ENCODE data around the gene ARHGEF16. TPM values are rescaled to one million over a fixed set of nuclear protein-coding genes. Genes with fewer than 3 reads are reported as not detected.

ARHGEF16 gene
- total and polyA plus RNA-seq, 5 donors = 0.28 to 2.5 (median 1.6) TPM

DNA sequence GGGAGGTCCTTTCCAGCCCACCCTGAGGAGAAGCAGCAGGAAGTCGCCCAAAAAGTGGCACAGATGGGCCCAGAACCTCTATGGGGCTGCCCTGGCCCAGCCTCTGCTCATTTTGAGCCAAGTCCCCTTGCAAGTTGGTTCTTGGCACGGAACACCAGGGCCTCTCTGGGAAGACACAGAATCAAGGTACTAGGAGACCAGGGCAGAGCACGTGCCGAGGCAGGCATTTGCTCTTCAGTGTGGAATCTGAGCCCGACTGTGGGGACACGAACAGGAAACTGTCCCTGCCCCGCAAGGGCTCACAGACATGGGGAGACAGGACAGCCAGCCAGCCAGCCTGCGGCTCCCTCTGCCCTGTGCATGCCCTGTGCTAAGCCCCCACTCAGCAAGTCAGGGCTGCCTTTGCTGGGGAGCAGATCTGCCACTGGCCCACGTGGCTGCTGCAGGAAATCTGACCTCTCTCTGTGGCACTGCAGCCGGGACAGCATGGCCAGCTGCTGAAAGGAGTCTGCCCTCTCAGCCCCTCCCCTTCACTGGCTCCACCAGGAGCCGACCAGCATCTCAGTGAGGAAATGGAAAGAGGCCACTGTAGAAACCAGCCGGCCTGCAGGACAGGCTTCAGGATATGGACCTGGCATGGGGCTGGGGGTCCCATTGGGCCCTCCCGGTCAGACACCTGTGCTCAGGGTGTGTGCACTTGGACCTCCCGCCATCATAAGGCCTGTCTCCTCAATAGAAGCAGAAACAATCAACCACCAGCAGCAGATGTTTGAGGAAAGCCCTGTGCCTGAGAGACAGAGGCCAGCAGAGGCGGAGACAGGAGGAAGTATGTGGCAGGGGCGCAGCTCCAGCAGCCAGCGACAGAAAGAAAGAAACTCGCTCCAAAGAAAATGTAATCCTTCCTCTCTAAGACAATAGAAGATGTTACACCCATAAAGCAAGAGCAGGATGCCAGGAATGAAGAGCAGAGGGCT is 3.7 kb downstream of the ARHGEF16 start:
- DNase-seq = peak; percentile 11 to 63 (median 51)
- H3K4me3 ChIP-seq (ENCODE audit: low read length) = no peak overlapping the region
- no peaks in the 10 kb centered on the region for H3K27me3 ChIP-seq (ENCODE audit: control insufficient read depth, insufficient read depth)
- H3K9me3 ChIP-seq (ENCODE audit: control insufficient read depth, low read length) = no peaks in the 10 kb centered on the region
- 43% methylated on average over 18 of the region's 18 CpGs for WGBS
- H3K4me1 ChIP-seq (ENCODE audit: control insufficient read depth, insufficient read depth, low read length) = peaks cover 5% of the 10 kb centered on the region
- H3K27ac ChIP-seq (ENCODE audit: low read length) = no peak overlapping the region
- intact Hi-C loops (cut with DNase I) = loop anchor here in 1 of 4 donors (10.0 kb wide), 1 partner anchor 257 kb away; no protein-coding TSS in a partner anchor
- ATAC-seq = no peak

DNA sequence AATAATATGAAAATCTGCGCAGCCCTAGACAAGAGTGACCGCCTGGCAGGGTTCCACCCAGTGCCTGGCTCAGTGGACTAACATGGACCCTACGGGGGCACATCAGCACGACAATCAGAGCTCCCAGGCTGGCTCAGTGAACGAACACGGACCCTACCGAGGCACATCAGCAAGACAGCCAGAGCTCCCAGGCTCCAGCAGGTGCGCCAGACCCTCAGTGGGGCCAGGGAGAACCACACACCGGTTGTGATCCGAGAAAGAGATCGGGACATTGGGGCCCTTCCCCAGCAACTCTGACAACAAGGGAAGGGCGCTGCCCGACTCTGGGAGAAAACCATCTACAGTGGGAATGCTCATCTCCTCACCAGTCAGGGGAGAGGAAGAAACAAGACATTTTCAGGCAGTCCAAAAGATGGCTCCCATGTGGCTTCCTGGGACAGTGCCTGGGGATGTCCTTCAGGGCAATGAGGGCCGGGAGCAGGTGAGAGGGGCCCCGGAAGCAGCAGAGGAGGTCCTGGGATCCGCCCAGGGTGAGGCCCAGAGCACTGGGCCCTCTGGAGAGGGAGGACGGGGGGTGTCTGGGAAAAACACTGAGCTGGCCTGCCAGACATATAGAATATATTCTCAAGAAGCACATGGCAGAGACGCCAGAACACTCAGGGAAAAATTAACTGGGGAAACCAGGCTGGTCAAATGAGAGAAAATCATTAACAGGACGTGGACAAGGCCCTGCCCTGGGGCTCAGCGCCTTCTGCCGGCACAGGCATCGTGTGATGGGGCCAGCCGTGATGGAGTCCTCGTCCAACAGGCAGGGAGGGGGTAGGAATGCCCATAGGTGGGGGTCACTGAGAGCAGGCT is 4.8 kb downstream of the ARHGEF16 start:
- H3K4me3 ChIP-seq (ENCODE audit: low read length) = no peak overlapping the region
- H3K9me3 ChIP-seq (ENCODE audit: control insufficient read depth, low read length) = no peaks in the 10 kb centered on the region
- H3K4me1 ChIP-seq (ENCODE audit: control insufficient read depth, insufficient read depth, low read length) = peaks cover 5% of the 10 kb centered on the region
- WGBS = 92% methylated on average over 24 of the region's 24 CpGs
- ATAC-seq = no peak
- no peaks in the 10 kb centered on the region for H3K27me3 ChIP-seq (ENCODE audit: control insufficient read depth, insufficient read depth)
- H3K27ac ChIP-seq (ENCODE audit: low read length) = no peak overlapping the region
- peak; percentile 4 to 47 (median 24) for DNase-seq
- intact Hi-C loops (cut with DNase I) = loop anchor here in 1 of 4 donors (10.0 kb wide), 1 partner anchor 256 kb away; no protein-coding TSS in a partner anchor

GRCh38 chr1:3459940-3460671 is 5.6 kb downstream of the ARHGEF16 start:
- intact Hi-C loops (cut with DNase I) = loop anchor here in 1 of 4 donors (10.0 kb wide), 1 partner anchor 255 kb away; no protein-coding TSS in a partner anchor
- DNase-seq (peak; percentile 12 to 59 (median 45)), ATAC-seq (peak in 1 of 2 donors; percentile 15)
- peaks cover 5% of the 10 kb centered on the region for H3K4me1 ChIP-seq (ENCODE audit: control insufficient read depth, insufficient read depth, low read length)
- 74% methylated on average over 23 of the region's 23 CpGs for WGBS
- H3K4me3 ChIP-seq (ENCODE audit: low read length) = no peak overlapping the region
- H3K27me3 ChIP-seq (ENCODE audit: control insufficient read depth, insufficient read depth) = no peaks in the 10 kb centered on the region
- H3K9me3 ChIP-seq (ENCODE audit: control insufficient read depth, low read length) = no peaks in the 10 kb centered on the region
- H3K27ac ChIP-seq (ENCODE audit: low read length) = no peak overlapping the region

DNA sequence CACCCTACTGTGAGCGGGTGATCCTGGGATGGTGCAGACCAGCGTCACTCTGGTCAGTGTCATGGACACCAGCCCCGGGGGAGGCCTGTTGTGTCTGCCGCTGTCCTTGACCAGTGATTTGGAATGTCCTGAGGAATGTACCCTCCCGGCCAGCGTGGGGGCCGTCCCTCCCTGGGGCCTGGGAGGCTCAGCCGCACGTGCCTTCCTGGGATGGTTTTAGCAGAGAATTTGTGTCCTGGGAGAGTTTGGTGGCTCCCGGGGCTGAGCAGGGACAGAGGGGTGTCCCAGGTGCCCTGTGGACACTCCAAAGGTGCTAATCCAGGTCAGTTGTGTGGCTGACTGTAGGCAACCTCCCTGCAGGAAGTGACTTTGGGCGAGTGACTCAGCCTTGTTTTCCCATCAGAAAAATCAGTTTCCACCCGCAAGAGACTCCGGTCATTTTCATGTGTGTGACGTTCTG is 6.2 kb downstream of the ARHGEF16 start:
- Histone ChIP-seq H3K9me3 (ENCODE audit: control insufficient read depth, low read length) (no peaks in the 10 kb centered on the region), H3K27ac (ENCODE audit: low read length) (no peak overlapping the region), H3K27me3 (ENCODE audit: control insufficient read depth, insufficient read depth) (no peaks in the 10 kb centered on the region), H3K4me1 (ENCODE audit: control insufficient read depth, insufficient read depth, low read length) (peaks cover 5% of the 10 kb centered on the region), H3K4me3 (ENCODE audit: low read length) (no peak overlapping the region)
- intact Hi-C loops (cut with DNase I) = no loop called here
- ATAC-seq = no peak
- DNase-seq = peak; percentile 8 to 60 (median 44)
- 41% methylated on average over 14 of the region's 14 CpGs for WGBS

DNA sequence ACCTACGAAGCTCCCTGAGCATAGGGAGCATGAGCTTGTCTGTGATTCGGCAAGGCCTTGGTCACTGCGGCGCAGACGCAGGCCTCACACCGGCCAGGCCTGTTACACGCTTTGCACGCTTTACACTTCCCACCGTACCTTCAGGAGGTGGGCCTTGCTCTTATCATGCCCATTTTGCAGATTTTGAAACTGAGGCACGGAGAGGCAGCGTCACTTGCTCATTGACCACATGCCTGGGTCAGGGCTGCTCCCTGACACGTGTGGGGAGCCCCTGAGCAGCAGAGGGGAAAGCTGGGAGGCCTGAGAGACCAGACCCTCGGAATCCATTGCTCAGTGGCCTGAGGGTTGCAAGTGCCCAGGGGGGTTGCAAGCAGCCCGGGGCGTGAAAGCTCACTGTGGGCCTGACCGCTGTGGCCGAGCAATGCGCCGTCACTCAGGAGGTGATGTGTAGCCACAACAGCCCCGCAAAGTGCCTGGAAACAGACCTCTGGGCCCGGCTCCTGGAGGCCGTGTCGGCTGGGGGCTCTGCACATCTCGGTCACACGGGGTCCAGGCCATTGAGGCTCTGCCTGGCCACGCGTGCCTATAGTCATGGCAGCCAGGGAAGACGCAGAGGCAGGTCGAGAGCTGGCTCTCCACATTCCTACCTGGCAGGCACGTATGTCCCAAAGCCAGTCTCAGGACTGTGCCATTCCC is 6.9 kb downstream of the ARHGEF16 start:
- Histone ChIP-seq H3K4me3 (ENCODE audit: low read length) (no peak overlapping the region), H3K4me1 (ENCODE audit: control insufficient read depth, insufficient read depth, low read length) (peaks cover 5% of the 10 kb centered on the region), H3K27ac (ENCODE audit: low read length) (no peak overlapping the region), H3K9me3 (ENCODE audit: control insufficient read depth, low read length) (no peaks in the 10 kb centered on the region), H3K27me3 (ENCODE audit: control insufficient read depth, insufficient read depth) (no peaks in the 10 kb centered on the region)
- DNase-seq (peak in 2 of 3 donors; percentile 6 to 27), ATAC-seq (no peak)
- 94% methylated on average over 30 of the region's 30 CpGs for WGBS
- intact Hi-C loops (cut with DNase I) = no loop called here

GRCh38 chr1:3461934-3462275 is 7.4 kb downstream of the ARHGEF16 start:
- Histone ChIP-seq H3K27me3 (ENCODE audit: control insufficient read depth, insufficient read depth) (no peaks in the 10 kb centered on the region), H3K9me3 (ENCODE audit: control insufficient read depth, low read length) (no peaks in the 10 kb centered on the region), H3K27ac (ENCODE audit: low read length) (no peak overlapping the region), H3K4me1 (ENCODE audit: control insufficient read depth, insufficient read depth, low read length) (peaks cover 5% of the 10 kb centered on the region), H3K4me3 (ENCODE audit: low read length) (no peak overlapping the region)
- 89% methylated on average over 13 of the region's 13 CpGs for WGBS
- no peak for ATAC-seq
- DNase-seq = peak; percentile 4 to 45 (median 43)
- intact Hi-C loops (cut with DNase I) = no loop called here

DNA sequence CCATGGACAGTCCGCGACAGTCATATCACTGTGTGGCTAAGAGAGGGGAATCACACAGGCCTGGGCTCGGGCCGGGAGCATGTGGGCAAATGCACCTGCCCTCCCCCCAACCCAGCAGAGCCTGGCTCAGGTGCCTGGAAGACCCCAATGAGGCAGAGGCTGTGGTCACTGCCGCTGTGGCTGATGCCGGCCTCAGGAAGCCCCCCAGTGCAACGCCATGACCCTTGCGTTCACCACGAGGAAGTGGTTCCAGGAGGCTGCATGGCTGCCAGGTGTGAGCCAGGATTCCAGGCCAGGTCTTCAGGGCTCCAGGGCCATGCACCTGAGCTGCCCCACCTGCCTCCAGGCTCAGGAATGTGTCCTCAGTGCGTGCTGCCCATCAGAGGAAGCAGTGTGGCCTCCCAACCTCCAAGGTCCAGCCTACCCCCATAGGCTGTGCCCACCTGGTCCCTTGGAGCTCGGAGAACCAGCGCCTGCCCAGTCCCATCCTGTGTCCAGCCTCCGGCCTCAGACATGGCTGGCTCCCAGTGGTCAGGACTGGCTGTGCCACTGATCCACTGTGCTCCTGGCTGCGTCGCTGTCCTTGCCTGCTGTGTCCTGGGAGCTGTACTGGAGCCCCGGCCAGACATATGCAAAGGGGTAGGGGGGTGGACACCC is 8.0 kb downstream of the ARHGEF16 start:
- DNase-seq (peak; percentile 8 to 44 (median 36)), ATAC-seq (no peak)
- peaks cover 5% of the 10 kb centered on the region for H3K4me1 ChIP-seq (ENCODE audit: control insufficient read depth, insufficient read depth, low read length)
- no peaks in the 10 kb centered on the region for H3K9me3 ChIP-seq (ENCODE audit: control insufficient read depth, low read length)
- H3K27me3 ChIP-seq (ENCODE audit: control insufficient read depth, insufficient read depth) = no peaks in the 10 kb centered on the region
- intact Hi-C loops (cut with DNase I) = no loop called here
- WGBS = 89% methylated on average over 16 of the region's 16 CpGs
- H3K4me3 ChIP-seq (ENCODE audit: low read length) = no peak overlapping the region
- H3K27ac ChIP-seq (ENCODE audit: low read length) = no peak overlapping the region

GRCh38 chr1:3463013-3463385 is 8.5 kb downstream of the ARHGEF16 start:
- no peak overlapping the region for H3K27ac ChIP-seq (ENCODE audit: low read length)

DNA sequence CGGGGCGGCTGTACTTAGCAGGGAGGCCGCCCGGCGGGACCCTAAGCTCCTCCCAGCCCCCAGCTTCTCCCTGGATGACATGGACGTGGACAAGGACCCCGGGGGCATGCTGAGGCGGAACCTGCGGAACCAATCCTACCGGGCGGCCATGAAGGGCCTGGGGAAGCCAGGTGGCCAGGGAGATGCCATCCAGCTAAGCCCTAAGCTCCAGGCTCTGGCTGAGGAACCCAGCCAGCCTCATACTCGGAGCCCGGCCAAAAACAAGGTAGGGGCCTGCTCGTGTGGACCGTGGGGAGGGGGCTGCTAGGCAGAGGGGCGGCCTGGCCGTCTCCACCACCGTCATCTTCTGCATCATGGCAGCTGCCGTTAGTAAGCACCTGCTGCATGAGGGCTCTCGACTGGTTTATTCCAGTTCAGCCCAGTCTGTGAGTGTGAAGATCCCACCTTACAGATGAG is 9.0 kb downstream of the ARHGEF16 start:
- intact Hi-C loops (cut with DNase I) = no loop called here
- ATAC-seq = no peak
- no peak overlapping the region for H3K27ac ChIP-seq (ENCODE audit: low read length)
- DNase-seq = peak; percentile 10 to 51 (median 41)
- WGBS = 92% methylated on average over 20 of the region's 20 CpGs
- no peaks in the 10 kb centered on the region for H3K9me3 ChIP-seq (ENCODE audit: control insufficient read depth, low read length)
- no peaks in the 10 kb centered on the region for H3K27me3 ChIP-seq (ENCODE audit: control insufficient read depth, insufficient read depth)
- H3K4me3 ChIP-seq (ENCODE audit: low read length) = no peak overlapping the region
- H3K4me1 ChIP-seq (ENCODE audit: control insufficient read depth, insufficient read depth, low read length) = peaks cover 5% of the 10 kb centered on the region

More at GRCh38 chr1:3463013-3463385, 8.5 kb downstream of the ARHGEF16 start:
- peak in 2 of 3 donors; percentile 47 to 58 for DNase-seq
- H3K4me3 ChIP-seq (ENCODE audit: low read length) = no peak overlapping the region
- no peak for ATAC-seq
- intact Hi-C loops (cut with DNase I) = no loop called here
- 92% methylated on average over 22 of the region's 22 CpGs for WGBS
- peaks cover 5% of the 10 kb centered on the region for H3K4me1 ChIP-seq (ENCODE audit: control insufficient read depth, insufficient read depth, low read length)
- H3K9me3 ChIP-seq (ENCODE audit: control insufficient read depth, low read length) = no peaks in the 10 kb centered on the region
- no peaks in the 10 kb centered on the region for H3K27me3 ChIP-seq (ENCODE audit: control insufficient read depth, insufficient read depth)

Data from right cardiac atrium (tissue), 5 donors.